ENCODE results near the gene PTPRG. TPM values are rescaled to one million over a fixed set of nuclear protein-coding genes. Genes with fewer than 3 reads are reported as not detected.

PTPRG gene
- total RNA-seq, 1 donor from 2014 or later, result 124 TPM

DNA sequence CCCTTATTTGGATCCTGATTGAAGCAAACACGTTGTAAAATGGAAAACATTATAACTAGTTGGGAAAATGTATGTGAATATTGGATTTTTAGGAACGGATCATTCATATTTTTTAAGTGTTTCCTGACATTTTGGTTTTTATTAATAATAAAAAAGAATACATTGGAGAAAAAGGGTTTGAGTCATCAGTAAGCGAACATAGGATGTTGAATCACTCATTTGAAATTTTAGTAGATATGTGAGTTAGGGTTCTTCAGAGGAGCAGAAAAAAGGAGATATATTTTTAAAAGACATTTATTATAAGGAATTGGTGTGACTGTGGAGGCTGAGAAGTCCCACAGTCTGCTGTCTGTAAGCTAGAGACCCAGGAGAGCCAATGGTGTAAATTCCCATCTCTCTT lies 258.5 kb downstream of the PTPRG start:
- no peak for DNase-seq (ENCODE audit: low spot score)

DNA sequence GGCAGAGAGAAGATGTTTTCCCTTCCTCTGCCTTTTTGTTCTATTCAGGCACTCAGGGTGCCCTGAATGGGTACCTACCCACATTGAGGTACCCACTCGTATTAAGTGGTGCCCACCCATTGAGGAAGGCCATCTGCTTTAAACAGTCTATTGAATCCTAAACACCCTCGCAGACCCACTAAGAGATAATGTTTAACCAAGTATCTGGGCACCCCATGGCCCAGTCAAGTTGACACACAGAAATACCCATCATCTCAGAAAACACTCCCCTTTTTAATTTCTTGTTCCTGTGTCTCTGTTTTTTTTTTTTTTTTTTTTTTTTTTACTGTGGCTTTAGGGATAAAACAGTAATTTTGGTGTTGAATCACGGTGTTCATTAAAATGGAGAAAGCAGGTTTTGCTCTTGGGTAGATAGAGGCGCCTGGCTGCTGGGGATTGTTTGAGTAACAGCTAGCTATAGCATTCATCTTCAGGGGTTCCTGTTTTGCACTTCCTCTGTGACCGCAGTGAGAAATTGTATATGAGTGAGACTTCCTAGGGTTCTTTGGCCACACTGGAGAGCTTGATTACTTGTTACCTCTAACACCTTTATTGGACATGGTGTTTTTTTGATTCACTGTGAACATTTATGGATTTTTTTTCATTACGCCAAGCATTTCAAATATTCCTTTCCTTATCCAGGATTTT lies 259.1 kb downstream of the PTPRG start:
- no peak for DNase-seq (ENCODE audit: low spot score)

DNA sequence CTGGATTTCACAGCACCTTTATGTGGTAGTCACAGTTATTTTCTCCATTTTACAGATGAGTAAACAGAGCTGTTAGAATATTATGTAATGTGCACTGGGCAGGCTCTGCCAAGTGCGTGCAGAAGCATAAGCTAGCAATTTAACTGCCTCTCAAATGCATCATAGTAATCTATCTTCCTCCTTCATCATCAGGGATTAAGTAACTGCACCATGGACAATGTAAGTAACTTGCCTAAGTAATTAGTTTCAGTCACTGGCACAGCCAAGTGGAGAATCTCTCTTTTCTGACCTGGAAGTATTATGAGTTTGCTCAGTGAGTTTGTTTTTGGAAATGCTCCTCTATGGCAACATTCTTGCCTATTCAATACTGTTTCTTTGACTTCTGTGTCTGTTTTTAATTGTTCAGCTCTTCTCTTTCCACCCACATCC lies 260.5 kb downstream of the PTPRG start:
- DNase-seq (ENCODE audit: low spot score), result no peak

DNA sequence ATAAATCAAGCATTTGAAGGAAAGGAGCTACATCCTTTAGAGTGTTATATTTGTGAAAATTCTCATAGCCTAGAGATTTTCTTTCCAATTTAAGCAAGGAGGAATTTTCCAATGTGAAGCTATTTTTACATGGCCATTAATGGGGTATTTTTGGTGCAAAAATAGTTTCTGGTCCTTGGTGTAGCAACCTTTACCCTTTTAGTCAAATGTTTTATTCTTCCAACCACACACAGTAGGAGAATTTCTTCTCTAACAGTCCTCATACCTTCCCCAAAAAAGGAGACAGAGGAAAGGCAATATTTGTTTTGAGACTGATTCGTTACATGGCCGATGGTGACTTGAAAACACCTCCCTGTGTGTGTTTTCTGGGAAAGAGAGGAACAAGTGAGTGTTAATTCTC lies 261.2 kb downstream of the PTPRG start:
- DNase-seq (ENCODE audit: low spot score), result no peak

DNA sequence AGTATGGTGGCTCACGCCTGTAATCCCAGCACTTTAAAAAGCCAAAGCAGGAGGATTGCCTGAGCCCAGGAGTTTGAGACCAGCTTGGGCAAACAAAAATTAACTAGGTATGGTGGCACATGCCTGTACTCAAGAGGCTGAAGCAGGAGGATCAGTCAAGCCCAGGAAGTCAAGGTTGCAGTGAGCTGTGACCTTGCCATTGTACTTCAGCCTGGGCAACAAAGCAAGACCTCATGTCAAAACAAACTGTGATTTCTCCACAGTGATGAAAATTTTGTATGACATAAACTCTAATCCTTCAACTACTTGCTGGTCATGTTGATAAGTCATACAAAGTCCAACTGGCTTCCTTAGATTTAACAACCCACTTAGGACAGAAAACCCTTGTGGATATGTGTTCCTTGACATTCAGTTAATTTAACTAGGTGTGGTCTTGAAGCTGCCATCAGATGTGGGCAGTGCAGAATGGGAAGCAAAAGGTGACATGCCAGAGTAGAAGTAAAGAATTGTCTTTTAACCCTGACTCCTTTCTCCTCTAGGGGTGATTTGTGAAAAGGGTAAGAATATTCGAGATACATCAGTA lies 263.3 kb downstream of the PTPRG start:
- DNase-seq (ENCODE audit: low spot score), result no peak

DNA sequence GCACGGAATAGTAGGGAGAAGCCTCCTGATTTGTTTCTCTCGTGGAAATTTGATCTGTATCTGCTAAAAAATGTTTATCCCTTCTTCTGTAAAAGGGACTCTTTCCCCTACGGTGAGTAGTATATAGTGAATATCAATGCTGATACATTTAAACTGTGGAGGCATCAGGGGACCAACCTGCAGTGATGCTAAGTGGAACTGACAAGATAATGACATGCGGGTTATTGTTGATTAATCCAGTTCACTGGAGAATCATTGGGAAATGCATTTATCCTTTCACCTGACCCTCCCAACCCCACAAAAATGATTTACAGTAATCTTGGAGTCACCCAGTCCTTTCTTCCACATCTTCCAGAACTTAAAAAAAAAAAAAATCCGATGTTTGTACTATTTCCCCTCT lies 264.8 kb downstream of the PTPRG start:
- no peak for DNase-seq (ENCODE audit: low spot score)

DNA sequence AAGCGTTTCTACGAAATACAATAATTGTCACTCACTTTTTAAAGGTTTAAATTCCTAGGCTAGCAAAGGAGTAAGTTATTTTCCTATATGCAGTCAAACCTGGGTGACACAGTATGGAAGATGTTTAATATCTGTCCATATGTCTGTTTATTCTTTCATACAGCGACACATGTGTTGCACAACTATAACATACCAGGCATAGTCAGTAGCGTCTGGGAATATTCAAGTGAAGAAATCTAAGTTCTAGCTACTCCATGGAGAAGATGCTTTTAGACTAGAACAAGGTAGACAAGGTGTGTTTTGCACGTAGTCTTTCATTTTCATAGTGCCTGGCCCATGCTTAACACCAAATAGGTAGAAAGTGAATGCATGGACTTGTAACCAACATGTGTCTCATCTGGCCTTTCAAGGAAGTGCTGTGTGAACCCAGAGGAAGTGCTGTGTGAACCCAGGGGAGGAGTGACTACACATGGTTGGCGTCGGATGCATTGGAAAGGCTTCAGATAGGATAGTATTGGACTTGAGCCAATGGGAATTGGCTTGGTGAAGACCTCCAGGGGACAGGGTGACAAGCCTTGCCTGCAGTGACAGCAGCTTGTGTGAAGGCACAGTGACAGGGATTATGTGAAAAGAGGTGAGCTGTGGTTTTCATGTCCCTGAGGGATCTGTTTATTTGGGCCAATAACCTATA lies 267.0 kb downstream of the PTPRG start:
- no peak for DNase-seq (ENCODE audit: low spot score)

DNA sequence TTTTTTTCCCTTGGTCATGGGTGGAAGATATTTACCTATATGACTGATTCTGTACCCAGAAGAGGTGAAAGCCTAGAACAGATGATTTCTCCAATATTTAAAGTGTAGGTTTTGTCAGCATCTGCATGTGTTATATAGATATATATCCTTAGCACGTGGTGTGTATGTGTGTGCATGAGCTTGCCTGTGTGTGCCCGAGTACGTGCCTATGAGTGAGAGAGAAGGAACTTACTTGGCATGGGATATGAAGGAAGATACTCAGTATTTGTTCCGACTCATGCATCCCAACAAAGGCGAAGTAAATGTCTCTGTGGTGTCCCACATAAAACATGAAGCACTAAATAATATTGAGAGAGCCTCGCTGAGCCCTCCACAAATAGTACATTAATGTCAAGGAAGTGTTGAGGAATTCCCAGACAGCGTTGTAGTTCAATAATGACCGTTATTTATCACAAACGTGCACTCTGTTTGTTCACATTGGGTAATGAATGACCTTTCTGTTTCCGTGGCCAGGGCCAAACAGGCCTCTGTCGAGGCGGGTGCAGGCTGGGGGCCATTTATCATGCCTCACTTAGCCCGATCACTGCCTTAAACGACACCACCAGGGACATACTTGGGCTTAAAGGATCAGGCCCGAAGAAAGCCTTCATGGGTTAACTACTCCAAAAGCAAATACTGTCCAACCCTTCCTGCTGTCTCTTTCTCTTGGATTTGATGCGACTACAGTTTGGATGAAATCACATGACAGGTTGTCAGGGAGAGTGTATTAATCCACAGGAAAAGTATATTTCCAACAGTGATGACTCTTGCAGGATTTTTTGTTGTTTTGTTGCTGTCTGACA lies 267.7 kb downstream of the PTPRG start:
- DNase-seq (ENCODE audit: low spot score), result no peak

DNA sequence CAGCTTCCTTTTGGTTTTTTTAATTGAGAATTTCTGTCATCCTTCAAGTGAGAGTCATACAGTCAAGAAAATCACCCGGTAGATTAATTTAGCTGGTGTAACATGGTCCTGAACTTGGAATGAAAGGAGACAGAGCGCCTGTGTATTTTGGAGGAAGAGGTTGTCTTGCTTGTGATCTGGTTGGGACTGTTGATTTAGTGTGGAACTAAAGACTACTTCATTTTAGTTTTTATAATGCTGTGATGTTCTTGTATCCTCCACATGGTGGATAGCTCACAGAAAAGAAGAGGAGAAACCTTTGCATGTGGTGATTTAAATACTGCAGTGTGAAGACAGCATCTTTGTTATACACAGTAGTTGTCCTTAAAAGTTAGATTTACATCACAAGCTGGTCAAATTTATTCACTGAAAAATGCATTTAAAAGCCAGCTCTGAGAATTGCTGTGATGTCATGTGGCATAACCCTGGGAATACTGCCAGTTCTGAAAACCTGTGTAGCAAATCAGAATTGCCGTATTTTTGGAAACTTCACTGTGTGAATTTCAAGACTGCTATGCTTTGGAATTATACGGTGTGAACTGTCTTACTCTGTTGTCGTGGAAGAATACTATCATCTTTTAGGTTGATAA lies 268.5 kb downstream of the PTPRG start:
- DNase-seq (ENCODE audit: low spot score), result no peak

DNA sequence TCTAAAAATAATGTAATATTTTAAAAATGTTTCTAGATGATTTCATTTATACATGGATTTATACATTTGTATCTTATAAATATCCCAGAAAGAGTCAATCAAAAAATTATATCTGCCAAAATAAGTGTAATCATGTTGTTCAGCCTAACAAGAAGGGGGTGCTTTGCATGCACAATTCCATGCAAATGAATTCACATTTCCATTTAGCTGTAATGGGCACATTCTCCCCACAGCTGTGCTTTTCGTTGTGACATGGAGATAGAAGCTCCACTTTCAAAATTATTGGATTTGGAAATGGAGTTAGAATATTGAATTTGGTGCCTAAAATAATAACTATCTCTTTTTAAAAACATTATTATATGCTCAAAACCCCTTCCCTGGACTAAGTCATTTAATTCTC lies 270.6 kb downstream of the PTPRG start:
- no peak for DNase-seq (ENCODE audit: low spot score)

DNA sequence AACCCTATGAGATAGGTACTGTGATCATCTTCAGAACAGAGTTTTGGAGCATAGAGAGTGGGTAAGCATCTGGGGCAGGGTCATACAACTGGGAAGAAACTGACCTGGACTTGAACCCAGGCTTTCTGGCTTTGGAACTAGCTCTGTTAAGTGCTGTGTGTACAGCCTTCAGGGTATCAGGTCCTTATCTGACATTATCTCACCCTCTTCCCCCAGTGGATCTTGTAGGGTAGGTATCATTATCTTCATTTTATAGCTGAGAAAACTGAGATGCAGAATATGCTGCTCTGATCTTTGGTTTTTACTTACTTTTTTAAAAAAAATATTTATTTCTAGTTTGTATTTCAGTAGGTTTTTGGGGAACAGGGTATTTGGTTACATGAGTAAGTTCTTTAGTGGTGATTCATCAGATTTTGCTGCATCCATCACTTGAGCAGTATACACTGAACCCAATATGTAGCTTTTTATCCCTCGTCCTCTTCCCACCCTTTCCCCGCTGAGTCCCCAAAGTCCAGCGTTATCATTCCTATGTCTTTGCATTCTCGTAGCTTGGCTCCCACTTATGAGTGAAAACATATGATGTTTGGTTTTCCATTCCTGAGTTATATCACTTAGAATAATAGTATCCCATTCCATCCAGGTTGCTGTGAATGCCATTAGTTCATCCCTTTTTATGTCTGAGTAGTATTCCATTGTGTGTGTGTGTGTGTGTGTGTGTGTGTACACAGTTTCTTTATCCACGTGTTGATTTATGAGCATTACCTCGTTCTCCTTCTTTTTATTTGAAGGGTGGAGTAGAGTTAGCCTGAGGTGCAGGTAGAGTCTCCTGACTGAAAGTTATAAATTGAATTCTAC lies 271.2 kb downstream of the PTPRG start:
- no peak for DNase-seq (ENCODE audit: low spot score)

DNA sequence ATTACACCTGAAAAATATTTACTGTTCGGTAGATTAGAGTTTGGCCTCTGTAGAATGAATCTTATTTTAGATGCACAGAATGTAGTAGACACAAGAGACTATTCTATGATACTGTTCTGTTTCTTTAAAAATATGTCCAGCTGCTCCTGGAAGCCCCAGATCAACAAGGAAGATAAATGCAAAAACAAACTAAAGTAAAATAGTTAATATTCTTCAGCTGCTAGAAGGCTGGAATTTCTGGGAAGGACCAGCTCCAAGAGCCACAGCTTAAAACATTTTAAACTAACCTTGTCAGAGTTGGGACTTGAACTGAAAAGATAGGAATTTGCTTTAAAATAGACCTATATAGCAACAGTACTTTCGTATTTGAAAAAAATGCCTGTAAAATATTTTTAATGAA lies 277.9 kb downstream of the PTPRG start:
- DNase-seq (ENCODE audit: low spot score), result no peak

DNA sequence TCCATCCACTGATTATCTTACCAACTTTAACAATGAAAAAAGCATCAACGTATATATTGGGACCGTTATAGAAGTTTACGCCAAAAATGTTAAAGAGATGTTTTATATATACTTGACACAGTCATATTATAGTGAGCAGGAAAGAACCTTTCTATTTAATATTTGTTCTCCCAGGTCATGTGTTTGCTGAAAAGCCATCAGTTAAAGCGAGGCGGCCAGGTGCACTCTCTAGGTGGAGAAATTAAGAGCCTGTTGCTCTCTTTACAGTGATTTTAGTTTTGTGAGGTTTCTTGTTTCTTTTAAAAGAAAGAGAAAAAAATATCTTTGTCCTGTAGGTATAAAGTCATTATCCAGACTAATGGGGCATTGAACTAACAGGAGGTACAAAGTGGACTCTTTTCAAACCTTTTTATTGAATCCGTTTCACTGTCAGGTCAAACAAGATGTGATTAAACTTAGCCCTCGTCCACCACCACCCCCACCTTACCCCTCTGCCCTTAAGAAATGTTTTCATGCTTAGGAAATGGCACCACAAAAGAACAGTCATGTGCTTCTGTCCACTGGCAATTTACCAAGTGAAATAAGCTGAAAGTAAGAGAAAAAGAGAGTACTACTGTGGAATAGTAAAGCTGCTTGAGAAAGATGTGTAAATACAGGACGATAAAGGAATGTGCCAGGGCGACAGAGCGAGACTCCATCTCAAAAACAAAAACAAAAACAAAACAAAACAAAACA lies 279.9 kb downstream of the PTPRG start:
- no peak for DNase-seq (ENCODE audit: low spot score)

DNA sequence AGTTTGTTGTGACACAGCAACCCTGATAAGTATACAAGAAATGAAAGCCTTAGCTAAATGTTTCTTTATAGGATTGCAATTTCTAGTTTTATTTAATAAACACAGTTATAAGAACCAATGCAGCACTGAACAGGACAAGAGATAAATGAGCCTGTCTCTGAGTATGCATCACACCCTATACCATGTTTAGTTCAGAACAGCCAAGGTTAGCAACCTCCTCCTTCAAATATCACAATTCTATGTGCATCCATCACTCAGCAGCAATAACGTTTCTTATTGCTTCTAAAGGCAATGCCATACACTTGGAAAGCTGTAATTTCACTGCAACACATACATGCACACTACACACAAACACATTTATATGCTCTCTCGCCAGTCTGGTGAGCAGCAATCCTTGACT lies 280.6 kb downstream of the PTPRG start:
- no peak for DNase-seq (ENCODE audit: low spot score)

DNA sequence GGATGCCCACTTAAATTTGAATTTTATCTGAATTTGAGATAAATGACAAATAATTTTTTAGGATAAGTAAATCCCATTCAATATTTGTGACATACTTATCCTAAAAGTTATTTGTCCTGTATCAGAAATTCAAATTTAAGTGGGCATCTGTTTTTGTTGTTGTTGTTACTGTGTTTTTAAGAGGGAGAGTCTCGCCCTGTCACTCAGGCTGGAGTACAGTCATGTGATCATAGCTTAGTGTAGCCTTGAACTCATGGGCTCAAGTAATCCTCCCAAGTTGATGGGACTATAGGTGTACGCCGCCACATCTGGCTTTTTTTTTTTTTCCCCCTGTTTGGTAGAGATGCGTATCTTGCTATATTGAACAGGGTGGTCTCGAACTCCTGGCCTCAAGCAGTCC lies 283.0 kb downstream of the PTPRG start:
- DNase-seq (ENCODE audit: low spot score), result no peak

DNA sequence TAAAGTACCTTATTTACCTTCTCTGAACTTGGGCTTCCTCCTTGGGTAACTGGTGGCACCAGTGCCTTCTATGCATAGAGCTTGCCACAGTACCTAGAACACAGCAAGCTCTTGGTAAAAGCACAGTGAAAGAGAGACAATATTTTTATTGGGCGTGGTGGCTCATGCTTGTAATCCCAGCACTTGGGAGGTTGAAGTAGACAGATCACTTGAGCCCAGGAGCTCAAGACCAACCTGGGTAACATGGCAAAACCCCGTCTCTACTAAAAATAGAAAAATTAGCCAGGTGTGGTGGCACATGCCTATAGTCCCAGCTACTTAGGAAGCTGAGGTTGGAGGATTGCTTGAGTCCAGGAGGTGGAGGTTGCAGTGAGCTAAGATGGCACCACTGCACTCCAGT lies 285.1 kb downstream of the PTPRG start:
- DNase-seq (ENCODE audit: low spot score), result no peak

DNA sequence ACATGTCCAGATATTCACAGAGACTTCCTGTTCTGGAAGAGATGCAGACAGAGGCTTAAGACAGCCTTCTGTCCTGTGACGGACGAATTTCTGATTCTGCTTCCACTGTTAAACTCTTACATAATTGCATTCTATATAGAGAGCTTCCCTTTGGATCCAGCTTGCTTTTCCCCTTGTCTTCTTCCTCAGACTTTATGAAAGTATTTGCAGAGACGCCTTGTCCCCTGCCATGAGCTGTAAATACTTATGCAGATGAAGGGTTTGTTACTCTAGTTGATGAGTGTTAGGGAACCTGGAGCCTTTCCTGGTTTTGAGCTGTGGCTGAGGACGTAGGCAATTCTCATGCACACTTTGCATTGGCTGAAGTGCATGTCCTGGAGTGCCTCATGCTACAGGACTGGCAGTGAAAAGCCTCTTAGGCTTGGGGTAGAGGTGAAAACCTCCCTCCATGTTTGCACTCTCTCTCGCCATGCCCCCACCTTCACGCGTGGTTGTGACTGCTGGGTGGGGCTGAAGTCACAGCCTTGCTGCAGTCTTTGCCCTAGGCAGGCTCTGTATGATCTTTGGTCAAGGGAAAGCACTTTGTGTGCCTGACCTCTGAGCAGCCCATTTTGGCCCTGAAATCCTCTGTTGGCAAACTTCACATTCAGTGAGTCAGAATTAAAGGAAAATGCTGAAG lies 286.6 kb downstream of the PTPRG start:
- DNase-seq (ENCODE audit: low spot score), result no peak

DNA sequence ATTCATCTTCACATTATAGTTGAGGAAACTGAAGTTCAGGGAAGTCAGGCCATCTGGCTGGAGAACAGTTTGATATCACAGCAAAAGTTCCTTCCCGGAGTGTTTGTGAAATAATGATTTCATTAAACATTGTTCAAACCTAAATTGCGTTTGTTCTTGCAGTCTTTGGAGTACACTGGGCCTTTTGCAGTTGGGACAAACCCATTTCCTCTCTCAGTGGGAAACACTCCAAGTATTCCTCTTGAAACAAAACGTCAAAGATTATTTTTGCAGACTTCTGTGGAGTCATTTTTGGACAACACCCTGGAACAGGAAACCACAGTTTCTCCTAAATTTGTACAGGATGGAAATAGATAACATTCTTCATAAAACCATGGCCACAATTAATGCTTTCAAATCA lies 287.5 kb downstream of the PTPRG start:
- no peak for DNase-seq (ENCODE audit: low spot score)

DNA sequence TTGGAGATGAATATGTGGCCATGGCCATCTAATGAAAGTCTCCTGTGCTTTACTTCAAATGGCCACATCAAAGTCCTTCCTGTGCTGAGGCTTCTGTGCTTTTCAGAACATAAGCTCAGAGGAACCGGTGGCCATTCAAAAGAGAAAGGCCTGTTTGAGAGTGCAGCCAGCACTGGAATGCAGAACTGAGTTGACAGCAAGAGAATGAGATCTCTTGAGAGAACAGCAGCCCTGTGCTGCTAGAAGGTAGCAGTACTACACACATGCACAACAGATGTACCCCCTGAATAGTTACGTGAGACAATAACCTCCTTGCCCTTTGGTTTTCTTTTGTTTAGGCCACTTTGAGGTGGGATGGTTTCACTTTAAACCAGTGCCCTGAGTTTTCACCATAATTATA lies 292.5 kb downstream of the PTPRG start:
- no peak for DNase-seq (ENCODE audit: low spot score)
